Measurements from ENCODE around the gene MAPK12.

The MAPK12 gene

DNA sequence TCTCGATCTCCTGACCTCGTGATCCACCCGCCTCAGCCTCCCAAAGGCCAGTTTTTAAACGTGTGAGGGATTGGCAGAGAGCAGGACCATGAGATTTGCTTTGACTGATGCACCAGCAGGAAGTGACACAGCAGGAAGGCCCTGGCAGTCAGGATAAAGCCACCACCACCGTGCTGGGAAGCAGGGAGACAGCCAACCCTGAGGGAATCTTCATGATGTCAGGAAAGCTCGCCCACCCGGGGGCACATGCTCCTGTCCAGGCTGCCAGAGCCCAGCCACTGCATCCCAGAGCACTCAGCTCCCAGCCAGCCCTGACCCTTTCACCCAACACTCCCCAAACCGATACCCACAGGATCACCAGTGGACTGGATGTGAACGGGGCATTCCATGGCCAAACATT lies 22.7 kb downstream of the MAPK12 start:
- Histone ChIP-seq H3K4me3 (ENCODE audit: low read depth, low read length) (no peak overlapping the region), H3K4me1 (no peaks in the 10 kb centered on the region), H3K36me3 (peaks cover 12% of the 10 kb centered on the region), H3K9me3 (no peaks in the 10 kb centered on the region; the same call in 1 of the 2 replicates), H3K27me3 (no peaks in the 10 kb centered on the region)
- TF ChIP-seq, protein P1, sequence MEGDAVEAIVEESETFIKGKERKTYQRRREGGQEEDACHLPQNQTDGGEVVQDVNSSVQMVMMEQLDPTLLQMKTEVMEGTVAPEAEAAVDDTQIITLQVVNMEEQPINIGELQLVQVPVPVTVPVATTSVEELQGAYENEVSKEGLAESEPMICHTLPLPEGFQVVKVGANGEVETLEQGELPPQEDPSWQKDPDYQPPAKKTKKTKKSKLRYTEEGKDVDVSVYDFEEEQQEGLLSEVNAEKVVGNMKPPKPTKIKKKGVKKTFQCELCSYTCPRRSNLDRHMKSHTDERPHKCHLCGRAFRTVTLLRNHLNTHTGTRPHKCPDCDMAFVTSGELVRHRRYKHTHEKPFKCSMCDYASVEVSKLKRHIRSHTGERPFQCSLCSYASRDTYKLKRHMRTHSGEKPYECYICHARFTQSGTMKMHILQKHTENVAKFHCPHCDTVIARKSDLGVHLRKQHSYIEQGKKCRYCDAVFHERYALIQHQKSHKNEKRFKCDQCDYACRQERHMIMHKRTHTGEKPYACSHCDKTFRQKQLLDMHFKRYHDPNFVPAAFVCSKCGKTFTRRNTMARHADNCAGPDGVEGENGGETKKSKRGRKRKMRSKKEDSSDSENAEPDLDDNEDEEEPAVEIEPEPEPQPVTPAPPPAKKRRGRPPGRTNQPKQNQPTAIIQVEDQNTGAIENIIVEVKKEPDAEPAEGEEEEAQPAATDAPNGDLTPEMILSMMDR (IDR thresholded peaks at IDR 0.05; ENCODE audit: low read depth, low read length): no peak
- no peak for DNase-seq

DNA sequence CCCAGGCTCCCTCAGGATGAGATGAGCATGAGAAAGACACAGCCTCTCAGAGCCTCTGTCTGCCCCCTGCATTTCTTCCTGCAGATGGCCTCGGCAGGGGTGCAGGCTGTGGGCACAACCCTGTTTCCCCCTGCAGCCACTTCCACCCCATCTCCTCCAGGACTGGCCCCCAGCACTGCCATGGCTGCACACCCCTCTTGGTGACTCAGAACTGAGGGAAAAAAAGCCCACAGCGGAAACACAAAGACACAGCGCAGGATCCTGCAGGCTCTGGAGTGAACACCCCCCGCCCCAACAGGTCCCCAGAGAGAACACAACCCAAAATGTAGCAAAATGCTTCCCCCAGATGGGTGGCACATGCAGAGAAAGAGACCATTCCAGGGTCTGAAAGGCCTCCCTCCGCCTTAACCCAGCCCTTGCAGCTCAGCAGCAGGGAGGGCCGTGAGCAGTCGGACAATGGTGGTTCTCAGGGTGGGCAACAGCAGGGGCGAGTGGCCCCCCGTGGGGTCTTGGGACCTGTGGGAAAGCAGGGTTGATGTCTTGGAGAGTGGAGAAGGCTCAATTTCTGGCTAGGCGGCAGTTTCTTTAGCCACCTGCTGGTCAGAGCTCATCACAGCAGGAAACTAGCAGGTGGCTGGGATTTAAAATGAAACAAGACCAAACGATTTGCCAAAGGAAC lies 24.6 kb downstream of the MAPK12 start:
- H3K9me3 ChIP-seq: no peaks in the 10 kb centered on the region; the same call in 1 of the 2 replicates
- H3K27me3 ChIP-seq: no peaks in the 10 kb centered on the region
- H3K4me3 ChIP-seq (ENCODE audit: low read depth, low read length): no peak overlapping the region
- peak; percentile 31 for DNase-seq
- TF ChIP-seq, protein P1 (IDR thresholded peaks at IDR 0.05; ENCODE audit: low read depth, low read length): peak; percentile 64
- H3K4me1 ChIP-seq: no peaks in the 10 kb centered on the region
- H3K36me3 ChIP-seq: peaks cover 18% of the 10 kb centered on the region

DNA sequence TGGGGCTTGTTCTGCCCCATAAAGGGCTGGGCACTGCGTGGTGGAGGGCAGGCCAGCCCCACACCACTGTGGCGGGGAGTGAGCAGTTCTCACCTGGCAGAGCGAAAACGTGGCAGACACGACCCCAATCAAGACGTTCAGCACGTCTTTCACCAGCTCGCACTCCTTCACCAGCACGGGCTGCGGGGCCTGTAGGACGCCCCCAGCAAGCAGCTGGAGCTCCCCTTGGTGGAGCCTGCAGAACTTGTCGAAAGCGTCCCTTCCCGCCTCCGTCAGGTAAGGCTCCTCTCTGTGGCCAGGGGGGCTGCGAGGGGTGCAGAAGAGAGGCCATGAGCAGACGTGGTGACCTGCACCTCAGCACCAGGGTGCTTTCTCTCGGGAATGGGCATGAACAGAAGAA lies 28.3 kb downstream of the MAPK12 start:
- H3K4me3 ChIP-seq (ENCODE audit: low read depth, low read length): no peak overlapping the region
- H3K4me1 ChIP-seq: no peaks in the 10 kb centered on the region
- H3K9me3 ChIP-seq: no peaks in the 10 kb centered on the region; the same call in 1 of the 2 replicates
- no peak for DNase-seq
- TF ChIP-seq, protein P1 (IDR thresholded peaks at IDR 0.05; ENCODE audit: low read depth, low read length): no peak
- peaks cover 19% of the 10 kb centered on the region for H3K36me3 ChIP-seq
- H3K27me3 ChIP-seq: no peaks in the 10 kb centered on the region

DNA sequence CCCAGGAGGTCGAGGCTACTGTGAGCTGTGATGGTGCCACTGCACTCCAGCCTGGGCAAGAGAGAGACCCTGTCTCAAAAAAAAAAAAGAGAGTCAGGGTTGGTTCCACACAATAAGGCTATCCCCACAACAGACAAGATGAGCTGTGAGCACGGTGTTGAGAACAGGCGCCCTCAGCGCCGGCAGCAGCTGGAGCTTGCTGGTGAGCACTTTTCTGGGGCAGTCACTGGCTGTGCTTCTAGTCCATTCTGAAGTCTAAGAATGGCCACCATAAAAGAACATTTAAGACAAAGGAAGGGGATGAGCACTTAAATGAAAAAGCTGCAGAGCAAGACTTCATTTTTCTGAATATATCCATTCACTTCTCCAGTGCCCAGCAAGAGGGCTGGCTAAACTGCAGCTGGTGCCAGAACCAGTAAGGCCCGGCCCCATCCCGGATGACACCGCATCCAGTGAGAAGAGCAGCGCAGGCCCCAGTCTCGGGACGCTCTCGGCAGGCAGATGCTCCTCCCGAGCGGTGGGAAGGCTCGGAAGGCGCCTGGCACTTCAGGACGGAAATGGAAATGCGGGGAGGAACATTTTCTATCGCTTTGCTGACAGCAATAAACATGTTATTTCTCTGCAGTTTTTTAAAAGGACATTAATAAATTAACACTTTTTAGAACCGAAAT lies 28.9 kb downstream of the MAPK12 start:
- TF ChIP-seq, protein P1 (IDR thresholded peaks at IDR 0.05; ENCODE audit: low read depth, low read length): no peak
- no peak for DNase-seq
- H3K9me3 ChIP-seq: no peaks in the 10 kb centered on the region; the same call in 1 of the 2 replicates
- H3K4me3 ChIP-seq (ENCODE audit: low read depth, low read length): no peak overlapping the region
- H3K4me1 ChIP-seq: no peaks in the 10 kb centered on the region
- H3K27me3 ChIP-seq: no peaks in the 10 kb centered on the region
- H3K36me3 ChIP-seq: peaks cover 20% of the 10 kb centered on the region

DNA sequence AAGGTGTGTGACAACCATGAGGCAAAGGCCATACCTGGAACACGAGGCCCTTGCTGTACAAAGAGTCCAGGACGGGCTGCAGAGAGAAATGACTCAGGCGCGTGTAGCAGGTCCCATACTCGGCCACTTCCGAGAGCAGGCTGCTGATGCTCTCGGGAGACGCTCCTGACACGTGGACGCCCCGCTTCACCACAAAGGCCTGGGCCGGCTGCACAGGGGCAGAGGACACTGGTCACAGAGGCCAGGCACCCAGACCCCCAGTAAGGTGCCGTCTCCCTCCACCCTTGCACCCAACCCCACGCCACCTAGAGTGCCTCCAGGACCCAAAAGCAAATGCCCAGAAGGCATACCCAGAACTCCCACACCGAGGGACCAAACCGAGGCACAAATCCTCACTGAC lies 32.1 kb downstream of the MAPK12 start:
- Histone ChIP-seq H3K4me3 (ENCODE audit: low read depth, low read length) (no peak overlapping the region), H3K9me3 (no peaks in the 10 kb centered on the region), H3K4me1 (no peaks in the 10 kb centered on the region), H3K27me3 (no peaks in the 10 kb centered on the region), H3K36me3 (peaks cover 27% of the 10 kb centered on the region)
- no peak for DNase-seq
- TF ChIP-seq, protein P1 (IDR thresholded peaks at IDR 0.05; ENCODE audit: low read depth, low read length): no peak

DNA sequence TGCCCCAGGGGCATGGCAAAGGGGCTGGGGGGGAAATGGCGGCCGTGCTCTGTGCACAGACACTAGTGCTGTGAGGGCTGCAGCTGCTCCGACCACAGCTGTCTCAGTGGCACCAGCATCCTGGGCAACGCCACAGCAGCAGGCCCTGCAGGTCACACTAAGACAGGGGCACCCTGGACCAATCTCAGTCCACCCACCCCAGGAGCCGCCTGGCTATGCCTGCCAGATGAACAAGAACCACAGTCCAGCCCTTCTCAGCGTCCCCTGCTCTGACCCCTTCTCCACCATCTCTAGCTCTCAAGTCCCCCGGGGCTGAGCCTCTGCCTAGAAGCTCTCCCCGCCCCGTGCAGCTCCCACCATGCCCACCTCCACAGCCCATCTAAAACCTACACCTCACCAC lies 33.1 kb downstream of the MAPK12 start:
- no peak overlapping the region for H3K4me3 ChIP-seq (ENCODE audit: low read depth, low read length)
- DNase-seq: no peak
- no peaks in the 10 kb centered on the region for H3K27me3 ChIP-seq
- TF ChIP-seq, protein P1 (IDR thresholded peaks at IDR 0.05; ENCODE audit: low read depth, low read length): no peak
- H3K9me3 ChIP-seq: no peaks in the 10 kb centered on the region
- no peaks in the 10 kb centered on the region for H3K4me1 ChIP-seq
- H3K36me3 ChIP-seq: peaks cover 29% of the 10 kb centered on the region
